ENCODE data around the gene TMEM222. TPM values are rescaled to one million over a fixed set of nuclear protein-coding genes. Genes with fewer than 3 reads are reported as not detected.
A peak's percentile ranks its signal among the peaks of the same experiment; 100 is the strongest.

TMEM222 gene
- total RNA-seq, 1 experiment from 2014 or later = 57.4 TPM

DNA sequence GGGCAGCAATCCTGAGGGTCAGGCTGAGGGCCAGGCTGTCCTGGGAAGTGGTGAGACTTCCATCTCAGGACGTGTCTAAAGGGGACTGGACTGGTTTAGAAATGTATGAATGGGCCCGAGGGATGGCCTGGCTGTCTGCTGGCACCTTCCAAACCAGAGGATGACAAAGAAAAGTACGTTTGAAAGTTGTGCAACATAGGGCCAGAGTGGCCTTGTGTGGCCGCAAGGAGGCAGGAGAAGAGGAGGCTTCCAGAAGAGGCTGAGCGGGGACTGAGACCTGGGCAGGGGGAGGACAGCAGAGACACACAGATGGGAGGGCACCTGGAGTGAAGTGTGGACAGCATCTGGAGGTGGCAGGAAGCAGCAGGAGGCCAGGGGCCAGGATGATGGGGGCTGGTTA, 17.2 kb downstream of the TMEM222 start:
- H3K4me2 ChIP-seq (ENCODE audit: low read length) = no peak overlapping the region
- H3F3A ChIP-seq (ENCODE audit: low read length, unreplicated experiment) = no peaks in the 10 kb centered on the region
- CTCF ChIA-PET = no interaction called here
- H3K9ac ChIP-seq (ENCODE audit: low read length) = no peak overlapping the region
- POLR2A ChIA-PET (ENCODE audit: unreplicated experiment) = no interaction called here
- H3K27me3 ChIP-seq (ENCODE audit: low read length) = no peaks in the 10 kb centered on the region
- H2AFZ ChIP-seq (ENCODE audit: low read length) = no peak overlapping the region
- BruUV-seq (replicated peaks) = no TSS peak
- no peak for TF ChIP-seq EZH2phosphoT487 (IDR thresholded peaks at IDR 0.05; ENCODE audit: borderline replicate concordance, low read length)
- TF ChIP-seq, protein P1, sequence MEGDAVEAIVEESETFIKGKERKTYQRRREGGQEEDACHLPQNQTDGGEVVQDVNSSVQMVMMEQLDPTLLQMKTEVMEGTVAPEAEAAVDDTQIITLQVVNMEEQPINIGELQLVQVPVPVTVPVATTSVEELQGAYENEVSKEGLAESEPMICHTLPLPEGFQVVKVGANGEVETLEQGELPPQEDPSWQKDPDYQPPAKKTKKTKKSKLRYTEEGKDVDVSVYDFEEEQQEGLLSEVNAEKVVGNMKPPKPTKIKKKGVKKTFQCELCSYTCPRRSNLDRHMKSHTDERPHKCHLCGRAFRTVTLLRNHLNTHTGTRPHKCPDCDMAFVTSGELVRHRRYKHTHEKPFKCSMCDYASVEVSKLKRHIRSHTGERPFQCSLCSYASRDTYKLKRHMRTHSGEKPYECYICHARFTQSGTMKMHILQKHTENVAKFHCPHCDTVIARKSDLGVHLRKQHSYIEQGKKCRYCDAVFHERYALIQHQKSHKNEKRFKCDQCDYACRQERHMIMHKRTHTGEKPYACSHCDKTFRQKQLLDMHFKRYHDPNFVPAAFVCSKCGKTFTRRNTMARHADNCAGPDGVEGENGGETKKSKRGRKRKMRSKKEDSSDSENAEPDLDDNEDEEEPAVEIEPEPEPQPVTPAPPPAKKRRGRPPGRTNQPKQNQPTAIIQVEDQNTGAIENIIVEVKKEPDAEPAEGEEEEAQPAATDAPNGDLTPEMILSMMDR (conservative IDR thresholded peaks at IDR 0.05; ENCODE audit: low read depth, low read length) = no peak
- TF ChIP-seq EZH2 (IDR thresholded peaks at IDR 0.05; ENCODE audit: low read length, unreplicated experiment) = no peak
- H3K36me3 ChIP-seq (ENCODE audit: low read depth, low read length) = peaks cover 12% of the 10 kb centered on the region; the same call in 1 of the 2 replicates
- no peak for DNase-seq
- intact Hi-C loops (cut with micrococcal nuclease) = no loop called here
- no peak overlapping the region for H3K4me3 ChIP-seq (ENCODE audit: low read length)
- H3K9me2 ChIP-seq (replicated peaks; ENCODE audit: low read length) = no peaks in the 10 kb centered on the region
- H3K27ac ChIP-seq (ENCODE audit: low read length) = no peak overlapping the region
- no peaks in the 10 kb centered on the region for H4K20me1 ChIP-seq (ENCODE audit: low read length)
- no peak for ATAC-seq
- H3K79me2 ChIP-seq (ENCODE audit: low read length) = peaks cover 24% of the 10 kb centered on the region
- peaks cover 37% of the 10 kb centered on the region for H3K4me1 ChIP-seq (ENCODE audit: insufficient read depth, low read length)
- H3K9me3 ChIP-seq (ENCODE audit: low read length) = no peaks in the 10 kb centered on the region

DNA sequence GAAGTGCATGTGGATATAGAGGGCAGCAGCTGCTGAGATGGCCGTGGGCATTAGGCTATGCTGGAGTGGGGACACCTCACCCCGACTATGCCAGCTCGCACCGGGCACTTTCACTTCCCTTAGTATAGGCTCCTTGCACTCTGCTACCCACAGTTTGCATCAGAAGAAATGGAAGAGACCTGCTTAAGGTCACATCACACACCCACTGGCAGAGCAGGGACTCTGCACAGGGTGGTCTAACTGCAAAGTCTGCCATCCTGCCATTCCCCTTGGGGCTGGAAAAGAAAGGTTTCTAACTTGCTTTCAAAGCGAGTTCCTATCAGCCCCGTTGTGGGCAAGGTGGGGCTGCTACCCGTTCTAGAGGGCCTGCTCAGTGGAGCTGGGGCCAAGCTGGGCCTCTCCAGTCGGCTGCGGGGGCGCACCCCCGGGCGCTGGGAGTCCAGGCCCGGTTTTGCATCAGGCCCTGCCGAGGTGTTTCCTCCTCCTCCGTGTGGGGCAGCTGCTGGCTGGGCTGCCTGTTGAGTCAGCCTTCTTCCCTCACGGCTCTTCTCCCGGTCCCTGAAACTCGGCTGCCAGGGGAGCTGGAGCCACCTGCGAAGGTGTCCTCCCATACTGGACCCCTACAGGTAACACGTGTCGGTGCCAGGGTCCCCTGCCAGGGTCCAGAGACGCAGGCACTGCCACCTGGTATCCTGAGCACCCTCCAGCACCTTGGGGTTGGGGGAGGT, 19.7 kb downstream of the TMEM222 start, which contains the start of gene SYTL1:
TSS of gene SYTL1 (plus strand) at position 498 of the 728 bp plus-strand sequence. CDS start 3,313 bp downstream, outside the sequence.
- ChIA-PET CTCF (interaction anchor here (0.6 to 0.7 kb wide), 2 partner anchors 25 to 46 kb away, joined by 3 to 5 read pairs; partner anchors contain the start of gene MAP3K6), POLR2A (ENCODE audit: unreplicated experiment) (interaction anchor here (0.5 to 0.6 kb wide), 2 partner anchors 24 to 356 kb away, joined by 3 to 21 read pairs; no protein-coding TSS in a partner anchor)
- peak; percentile 72 for ATAC-seq
- H3K9me2 ChIP-seq (replicated peaks; ENCODE audit: low read length) = no peaks in the 10 kb centered on the region
- no peaks in the 10 kb centered on the region for H3K27me3 ChIP-seq (ENCODE audit: low read length)
- peak within 1 kb of the TSS; percentile 79 for H3K4me3 ChIP-seq (ENCODE audit: low read length)
- peak; percentile 86 for DNase-seq
- peak within 1 kb of the TSS; percentile 89 for H2AFZ ChIP-seq (ENCODE audit: low read length)
- no TSS peak for BruUV-seq (replicated peaks)
- peak within 1 kb of the TSS; percentile 82 for H3K9ac ChIP-seq (ENCODE audit: low read length)
- peaks cover 24% of the 10 kb centered on the region for H3K79me2 ChIP-seq (ENCODE audit: low read length)
- TF ChIP-seq, protein P1 (conservative IDR thresholded peaks at IDR 0.05; ENCODE audit: low read depth, low read length) = no peak
- TF ChIP-seq EZH2 (IDR thresholded peaks at IDR 0.05; ENCODE audit: low read length, unreplicated experiment) (no peak), EZH2phosphoT487 (IDR thresholded peaks at IDR 0.05; ENCODE audit: borderline replicate concordance, low read length) (no peak)
- no peaks in the 10 kb centered on the region for H3K36me3 ChIP-seq (ENCODE audit: low read depth, low read length)
- peaks cover 37% of the 10 kb centered on the region for H3K4me1 ChIP-seq (ENCODE audit: insufficient read depth, low read length)
- H3K4me2 ChIP-seq (ENCODE audit: low read length) = peak within 1 kb of the TSS; percentile 99
- intact Hi-C loops (cut with micrococcal nuclease) = loop anchor here (1.0 to 5.0 kb wide), 3 partner anchors 8 to 39 kb away; partner anchors contain the start of gene TMEM222
- no peaks in the 10 kb centered on the region for H3F3A ChIP-seq (ENCODE audit: low read length, unreplicated experiment)
- no peaks in the 10 kb centered on the region for H3K9me3 ChIP-seq (ENCODE audit: low read length)
- H4K20me1 ChIP-seq (ENCODE audit: low read length) = no peaks in the 10 kb centered on the region
- H3K27ac ChIP-seq (ENCODE audit: low read length) = peak within 1 kb of the TSS; percentile 88

Data from PC-3 (cell line).